Body of pancreas (tissue), 4 donors: ENCODE data around the gene CHSY1.

ENCODE experiments used
- POLR2A ChIP-seq, 3 donors: fragments of 450-650 bp; IDR thresholded peaks; one replicate each; pipeline ENCODE4 v1.6.1; 2016; ENCODE audit warnings: antibody characterized with exemption in 3 of 3, mild to moderate bottlenecking in 2 of 3
- TF ChIP-seq, protein P1 (sequence below), 7 experiments: fragments of 450-650 bp in 4 of 7; fragments of 200-600 bp in 3 of 7; sonication (generic) in 3 of 7; IDR thresholded peaks; one replicate each; pipeline ENCODE4 v1.5.1; 2016 to 2019; ENCODE audit warnings: antibody characterized with exemption in 7 of 7

DNA sequence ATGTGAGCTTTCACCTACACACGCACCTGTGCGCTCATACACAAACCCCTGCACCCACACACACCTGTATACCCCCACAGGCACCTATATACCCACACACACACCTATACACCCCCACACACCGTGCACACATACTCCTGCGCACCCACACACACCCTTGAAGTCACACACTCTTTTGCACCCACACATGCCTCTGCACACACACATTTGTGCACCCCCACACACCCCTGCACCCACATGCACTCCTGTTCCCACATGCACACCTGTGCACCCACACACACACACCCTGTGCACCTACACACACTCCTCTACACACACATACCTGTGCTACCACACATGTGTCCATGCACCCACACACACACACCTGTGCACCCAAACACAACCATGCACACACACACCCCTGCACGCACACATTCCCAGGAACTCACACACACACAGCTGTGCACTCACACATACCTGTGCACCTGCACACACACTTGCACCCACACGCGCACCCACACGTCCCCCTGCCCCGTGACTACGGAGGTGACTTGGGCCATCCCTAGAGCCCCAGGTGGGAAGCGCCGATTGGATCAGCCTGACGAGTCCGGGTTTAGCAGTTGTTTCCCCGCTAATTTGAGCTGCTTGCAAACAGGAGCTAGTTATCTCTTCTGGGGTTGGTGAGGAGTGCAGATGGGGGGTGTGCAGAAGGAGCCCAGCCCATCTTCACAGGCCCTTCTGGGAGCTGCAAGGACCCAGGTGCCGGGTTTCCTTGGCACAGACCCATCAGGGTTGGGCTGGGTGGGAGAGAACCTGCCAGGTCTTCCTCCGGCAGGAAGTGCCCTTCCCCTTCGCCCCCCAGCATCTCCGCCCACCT is 97.8 kb downstream of the CHSY1 start:
- TF ChIP-seq, protein P1, sequence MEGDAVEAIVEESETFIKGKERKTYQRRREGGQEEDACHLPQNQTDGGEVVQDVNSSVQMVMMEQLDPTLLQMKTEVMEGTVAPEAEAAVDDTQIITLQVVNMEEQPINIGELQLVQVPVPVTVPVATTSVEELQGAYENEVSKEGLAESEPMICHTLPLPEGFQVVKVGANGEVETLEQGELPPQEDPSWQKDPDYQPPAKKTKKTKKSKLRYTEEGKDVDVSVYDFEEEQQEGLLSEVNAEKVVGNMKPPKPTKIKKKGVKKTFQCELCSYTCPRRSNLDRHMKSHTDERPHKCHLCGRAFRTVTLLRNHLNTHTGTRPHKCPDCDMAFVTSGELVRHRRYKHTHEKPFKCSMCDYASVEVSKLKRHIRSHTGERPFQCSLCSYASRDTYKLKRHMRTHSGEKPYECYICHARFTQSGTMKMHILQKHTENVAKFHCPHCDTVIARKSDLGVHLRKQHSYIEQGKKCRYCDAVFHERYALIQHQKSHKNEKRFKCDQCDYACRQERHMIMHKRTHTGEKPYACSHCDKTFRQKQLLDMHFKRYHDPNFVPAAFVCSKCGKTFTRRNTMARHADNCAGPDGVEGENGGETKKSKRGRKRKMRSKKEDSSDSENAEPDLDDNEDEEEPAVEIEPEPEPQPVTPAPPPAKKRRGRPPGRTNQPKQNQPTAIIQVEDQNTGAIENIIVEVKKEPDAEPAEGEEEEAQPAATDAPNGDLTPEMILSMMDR (IDR thresholded peaks at IDR 0.05): no peak
- no peak for TF ChIP-seq POLR2A (IDR thresholded peaks at IDR 0.05)
